ENCODE measurements around the gene PROZ. TPM values are rescaled to one million over a fixed set of nuclear protein-coding genes. Genes with fewer than 3 reads are reported as not detected.

PROZ gene
- total RNA-seq, 1 experiment from 2014 or later: not detected

DNA sequence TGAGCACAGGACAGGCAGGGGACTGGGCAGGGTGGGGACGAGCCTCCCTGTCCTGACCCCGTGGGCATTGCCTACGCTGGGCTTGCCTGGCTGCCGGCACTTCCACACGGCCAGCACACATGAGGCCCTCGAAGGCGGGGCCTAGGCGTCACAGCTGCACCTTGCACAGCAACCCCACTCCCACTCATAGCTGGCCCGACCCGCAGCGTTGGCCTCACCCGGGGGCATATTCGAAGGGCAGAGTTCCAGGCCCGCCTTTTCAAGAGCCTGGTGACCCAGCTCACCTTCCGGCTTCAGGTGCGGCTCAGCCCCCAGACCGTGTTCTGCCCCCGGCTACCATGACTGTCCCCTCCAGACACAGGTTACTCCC is 16.9 kb upstream of the PROZ start:
- no peak for DNase-seq (ENCODE audit: low spot score)

DNA sequence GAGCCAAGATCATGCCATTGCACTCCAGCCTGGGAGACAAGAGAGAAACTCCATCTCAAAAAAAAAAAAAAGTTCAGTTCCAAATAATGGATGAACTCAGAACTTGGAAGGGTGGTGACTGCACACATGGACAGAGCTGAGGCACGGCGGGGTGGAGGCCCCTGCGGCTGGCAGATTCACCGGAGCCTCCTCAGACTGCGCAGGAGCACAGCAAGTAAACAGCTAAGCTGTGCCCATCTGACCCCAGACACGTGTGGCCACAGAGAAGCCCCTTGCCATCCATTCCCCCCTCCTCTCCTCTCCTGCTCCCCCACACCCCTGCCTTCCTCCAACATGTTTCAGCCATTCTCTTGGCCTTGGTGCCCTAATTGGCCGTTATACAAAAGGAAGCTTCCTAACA is 15.6 kb upstream of the PROZ start:
- DNase-seq (ENCODE audit: low spot score): no peak

DNA sequence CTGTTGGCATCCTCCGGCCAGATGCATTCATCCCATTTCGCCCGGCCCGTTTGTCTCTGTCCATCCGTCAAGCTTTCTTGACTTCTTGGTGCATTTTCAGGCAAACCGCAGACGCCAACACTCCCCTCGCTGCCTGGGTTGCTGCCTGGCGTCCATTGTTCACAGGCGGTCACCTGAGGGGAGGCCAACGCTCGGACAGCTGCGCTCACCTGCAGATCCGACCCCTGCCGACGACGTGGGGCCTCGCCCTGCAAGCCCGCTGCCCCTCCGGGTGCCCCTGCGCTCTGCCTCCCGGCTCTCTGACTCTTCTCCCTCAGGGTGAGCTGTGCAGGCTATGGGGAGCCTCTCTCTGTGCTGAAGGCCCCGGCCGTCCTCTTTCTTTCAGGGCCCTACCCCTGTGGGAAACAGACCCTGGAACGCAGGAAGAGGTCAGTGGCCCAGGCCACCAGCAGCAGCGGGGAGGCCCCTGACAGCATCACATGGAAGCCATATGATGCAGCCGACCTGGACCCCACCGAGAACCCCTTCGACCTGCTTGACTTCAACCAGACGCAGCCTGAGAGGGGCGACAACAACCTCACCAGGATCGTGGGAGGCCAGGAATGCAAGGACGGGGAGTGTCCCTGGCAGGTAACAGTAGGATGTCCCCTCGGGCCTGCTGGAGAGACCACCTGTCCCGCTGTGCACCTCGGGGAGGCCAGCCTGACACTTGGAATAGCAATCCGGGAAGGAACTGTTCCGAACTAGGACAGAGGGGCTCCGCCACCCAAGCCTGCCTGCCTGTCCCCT is 14.8 kb upstream of the PROZ start:
- no peak for DNase-seq (ENCODE audit: low spot score)

DNA sequence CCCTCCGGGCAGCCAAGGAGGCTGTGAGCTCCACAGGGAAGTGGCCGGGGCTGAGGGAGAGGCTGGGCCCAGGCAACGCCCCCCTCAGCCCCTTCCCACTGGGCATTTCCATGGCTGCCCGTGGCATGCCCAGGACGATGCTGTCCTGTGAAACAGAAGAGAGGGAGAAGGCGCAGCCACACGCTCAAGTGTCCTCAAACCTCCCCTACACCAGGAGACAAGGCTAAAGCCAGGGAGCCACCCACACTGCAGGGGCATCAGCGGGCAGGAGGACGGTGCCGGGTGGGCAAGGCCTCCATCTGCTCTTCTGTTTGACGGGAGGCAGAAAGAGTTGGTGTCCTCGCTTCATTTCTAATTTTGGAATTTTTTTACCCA is 14.2 kb upstream of the PROZ start:
- DNase-seq (ENCODE audit: low spot score): no peak

DNA sequence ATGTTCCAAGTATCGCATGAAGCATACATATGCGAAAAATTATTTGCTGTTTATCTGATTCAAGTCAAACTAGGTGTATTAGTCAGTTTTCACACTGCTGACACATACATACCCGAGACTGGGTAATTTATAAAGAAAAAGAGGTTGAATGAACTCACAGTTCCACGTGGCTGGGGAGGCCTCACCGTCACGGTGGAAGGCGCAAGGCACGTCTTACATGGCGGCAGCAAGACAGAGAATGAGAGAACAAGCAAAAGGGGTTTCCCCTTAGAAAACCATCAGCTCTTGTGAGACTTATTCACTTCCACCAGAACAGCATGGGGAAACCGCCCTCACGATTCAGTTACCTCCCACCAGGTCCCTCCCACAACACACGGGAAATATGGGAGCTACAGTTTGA is 13.0 kb upstream of the PROZ start:
- DNase-seq (ENCODE audit: low spot score): no peak

DNA sequence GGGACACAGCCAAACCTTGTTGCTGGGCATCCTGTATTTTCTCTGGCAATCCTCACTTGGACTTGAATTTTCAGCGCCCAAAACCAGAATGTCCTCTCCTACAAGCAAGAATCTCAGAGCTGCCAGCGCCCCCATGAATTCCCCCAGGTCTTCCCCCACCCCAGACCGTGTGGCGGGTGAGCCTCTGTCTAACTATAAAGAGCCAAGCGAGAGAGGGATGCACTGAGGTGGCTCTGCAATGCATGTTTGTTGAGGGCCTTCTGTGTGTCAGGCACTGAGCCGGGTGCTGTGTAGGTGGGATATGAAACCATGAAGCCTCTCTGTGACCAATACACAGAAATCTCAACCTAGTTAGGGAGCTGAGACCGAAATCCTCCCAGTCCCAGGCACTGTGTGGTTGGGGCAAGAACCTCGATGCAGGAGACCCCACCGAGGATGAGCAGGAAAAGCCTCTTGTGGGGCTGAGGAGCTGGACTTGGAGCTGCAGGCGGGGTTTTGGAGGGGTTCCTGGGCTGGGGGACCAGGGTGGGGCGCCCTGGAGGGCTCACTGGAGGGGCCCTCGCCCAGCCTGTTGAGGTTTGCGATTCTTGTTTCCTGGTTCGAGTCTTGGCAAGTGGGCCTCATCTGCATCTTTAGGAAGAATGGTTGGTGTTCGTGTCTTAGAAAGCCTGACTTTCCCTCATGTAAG is 12.4 kb upstream of the PROZ start:
- no peak for DNase-seq (ENCODE audit: low spot score)

DNA sequence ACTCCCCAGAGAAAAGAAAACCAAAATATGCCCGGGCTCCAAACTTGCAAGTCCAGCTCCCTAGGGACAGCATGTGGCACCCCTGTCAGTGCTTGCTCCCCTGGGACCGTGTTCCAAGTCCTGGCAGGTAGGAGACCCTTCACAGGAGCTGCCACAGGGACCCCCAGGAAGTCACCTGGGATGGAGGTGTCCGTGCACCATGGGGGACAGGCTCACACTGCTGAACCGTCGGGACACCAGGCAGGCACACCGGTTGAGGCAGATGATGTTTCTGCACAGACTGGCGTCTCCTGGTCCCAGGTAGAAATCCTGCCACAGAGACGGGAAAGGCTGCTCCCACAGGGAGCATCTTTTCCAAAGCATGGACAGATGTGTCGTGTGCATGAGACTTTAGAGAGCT is 11.7 kb upstream of the PROZ start:
- DNase-seq (ENCODE audit: low spot score): no peak

DNA sequence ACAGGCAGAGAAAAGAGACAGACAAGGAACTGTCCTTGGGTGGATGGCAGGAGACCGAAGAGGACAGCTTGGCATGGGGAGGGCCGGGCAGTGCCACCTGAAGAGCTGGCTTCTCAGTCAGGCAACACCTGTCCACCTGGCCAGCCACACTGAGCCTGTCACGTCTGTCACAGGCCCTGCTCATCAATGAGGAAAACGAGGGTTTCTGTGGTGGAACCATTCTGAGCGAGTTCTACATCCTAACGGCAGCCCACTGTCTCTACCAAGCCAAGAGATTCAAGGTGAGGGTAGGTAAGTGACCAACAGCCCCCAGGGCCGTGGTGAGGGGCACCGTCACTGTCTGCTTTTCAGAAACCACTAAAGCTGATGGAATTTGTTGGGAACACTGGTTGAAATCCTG is 11.2 kb upstream of the PROZ start:
- no peak for DNase-seq (ENCODE audit: low spot score)

DNA sequence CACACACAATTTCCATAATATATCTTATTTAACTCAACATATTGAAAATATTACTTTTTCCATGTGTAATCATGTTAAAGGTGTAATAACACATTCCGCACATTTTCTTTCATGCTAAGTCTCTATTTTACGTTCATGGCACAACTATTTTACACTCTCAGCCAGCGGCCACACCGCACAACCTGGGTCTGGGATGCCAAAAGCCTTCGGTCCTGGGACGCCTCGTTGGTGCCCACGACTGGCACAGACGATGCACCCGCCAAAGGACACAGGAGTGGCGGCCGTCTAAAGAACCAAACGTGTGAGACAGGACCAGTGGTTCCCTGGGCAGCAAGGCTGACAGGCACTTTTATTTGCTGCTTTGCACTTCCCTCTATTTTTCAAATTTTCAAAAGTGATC is 10.0 kb upstream of the PROZ start:
- DNase-seq (ENCODE audit: low spot score): no peak

DNA sequence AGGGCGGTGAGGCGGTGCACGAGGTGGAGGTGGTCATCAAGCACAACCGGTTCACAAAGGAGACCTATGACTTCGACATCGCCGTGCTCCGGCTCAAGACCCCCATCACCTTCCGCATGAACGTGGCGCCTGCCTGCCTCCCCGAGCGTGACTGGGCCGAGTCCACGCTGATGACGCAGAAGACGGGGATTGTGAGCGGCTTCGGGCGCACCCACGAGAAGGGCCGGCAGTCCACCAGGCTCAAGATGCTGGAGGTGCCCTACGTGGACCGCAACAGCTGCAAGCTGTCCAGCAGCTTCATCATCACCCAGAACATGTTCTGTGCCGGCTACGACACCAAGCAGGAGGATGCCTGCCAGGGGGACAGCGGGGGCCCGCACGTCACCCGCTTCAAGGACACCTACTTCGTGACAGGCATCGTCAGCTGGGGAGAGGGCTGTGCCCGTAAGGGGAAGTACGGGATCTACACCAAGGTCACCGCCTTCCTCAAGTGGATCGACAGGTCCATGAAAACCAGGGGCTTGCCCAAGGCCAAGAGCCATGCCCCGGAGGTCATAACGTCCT is 9.4 kb upstream of the PROZ start:
- no peak for DNase-seq (ENCODE audit: low spot score)

DNA sequence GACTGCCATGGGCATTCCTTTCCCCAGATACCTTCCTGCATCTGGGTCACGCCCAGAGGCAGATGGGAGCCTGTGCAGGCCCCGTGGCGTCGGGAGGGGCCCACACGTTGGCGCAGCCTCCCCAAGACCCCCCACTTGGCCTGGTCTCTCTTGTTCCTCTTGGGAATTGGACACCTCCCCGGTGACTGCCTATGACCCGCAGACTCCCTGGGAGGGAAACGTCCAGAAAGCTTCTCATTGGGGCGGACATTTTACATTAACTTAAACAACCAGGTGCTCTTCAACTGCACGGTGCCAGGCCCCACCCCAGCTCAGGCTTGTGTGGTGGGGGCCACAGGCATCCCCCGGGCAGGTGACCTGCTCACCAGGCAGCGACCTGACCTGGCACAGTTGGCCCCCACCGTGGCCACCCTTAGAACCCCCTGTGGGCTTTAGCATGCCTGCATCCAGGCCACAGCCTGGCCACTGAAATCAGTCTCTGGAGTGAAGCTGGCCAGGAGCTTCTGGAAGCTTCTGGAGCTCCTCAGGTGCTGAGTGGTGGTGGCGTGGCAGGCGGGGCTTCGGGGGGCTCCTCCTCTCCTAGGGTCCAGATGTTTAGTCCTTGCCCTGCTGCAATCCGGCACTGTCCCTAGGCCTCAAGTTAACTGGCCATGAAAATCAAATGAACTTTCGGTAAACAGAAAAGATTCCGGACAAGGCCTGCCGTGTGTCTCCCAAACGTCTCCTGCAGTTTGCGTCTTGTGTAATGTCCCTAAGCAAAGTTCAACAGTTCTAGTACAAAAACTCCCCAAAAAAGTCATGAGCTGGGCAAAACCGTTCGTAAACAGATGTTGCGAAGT is 8.5 kb upstream of the PROZ start:
- DNase-seq (ENCODE audit: low spot score): no peak

DNA sequence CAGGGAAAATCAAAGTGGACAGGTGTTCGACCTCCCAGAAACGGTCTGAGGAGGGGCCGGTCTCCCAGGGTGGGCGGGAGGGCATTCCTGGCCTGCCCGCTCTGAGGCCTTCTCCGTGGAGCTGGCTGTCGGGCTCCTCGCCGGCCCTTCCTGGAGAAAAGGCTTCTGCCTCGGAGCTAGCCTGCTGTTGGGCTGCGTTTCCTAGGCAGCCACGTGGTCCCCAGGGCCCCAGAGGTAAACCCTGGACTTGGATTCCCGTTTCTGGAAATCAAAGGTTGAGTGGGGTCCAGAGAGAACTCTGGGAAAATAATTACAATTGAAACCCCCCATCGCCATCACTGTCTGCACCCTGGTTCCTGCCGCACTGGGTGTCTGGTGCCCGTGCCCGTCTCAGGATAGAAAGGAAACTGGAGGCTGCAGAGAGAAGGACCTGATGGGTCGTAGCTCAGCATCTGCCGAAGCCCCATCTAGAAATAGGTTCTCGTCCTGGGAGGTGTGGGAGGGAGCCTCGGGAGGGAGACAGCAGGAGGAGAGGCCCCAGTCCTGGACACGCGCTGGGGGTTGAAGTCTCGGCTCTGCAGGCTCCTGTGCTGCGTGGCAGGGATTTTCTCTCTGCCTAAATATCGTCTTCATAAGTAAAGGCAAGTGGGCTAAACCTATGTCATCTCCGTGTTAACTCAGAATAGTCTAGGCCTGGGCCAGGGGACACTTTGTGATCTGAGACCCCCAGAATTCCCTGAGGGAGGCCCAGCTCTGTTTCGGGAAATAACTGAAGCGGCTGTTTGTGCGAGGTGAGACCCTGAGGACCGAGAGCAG is 7.7 kb upstream of the PROZ start:
- no peak for DNase-seq (ENCODE audit: low spot score)

DNA sequence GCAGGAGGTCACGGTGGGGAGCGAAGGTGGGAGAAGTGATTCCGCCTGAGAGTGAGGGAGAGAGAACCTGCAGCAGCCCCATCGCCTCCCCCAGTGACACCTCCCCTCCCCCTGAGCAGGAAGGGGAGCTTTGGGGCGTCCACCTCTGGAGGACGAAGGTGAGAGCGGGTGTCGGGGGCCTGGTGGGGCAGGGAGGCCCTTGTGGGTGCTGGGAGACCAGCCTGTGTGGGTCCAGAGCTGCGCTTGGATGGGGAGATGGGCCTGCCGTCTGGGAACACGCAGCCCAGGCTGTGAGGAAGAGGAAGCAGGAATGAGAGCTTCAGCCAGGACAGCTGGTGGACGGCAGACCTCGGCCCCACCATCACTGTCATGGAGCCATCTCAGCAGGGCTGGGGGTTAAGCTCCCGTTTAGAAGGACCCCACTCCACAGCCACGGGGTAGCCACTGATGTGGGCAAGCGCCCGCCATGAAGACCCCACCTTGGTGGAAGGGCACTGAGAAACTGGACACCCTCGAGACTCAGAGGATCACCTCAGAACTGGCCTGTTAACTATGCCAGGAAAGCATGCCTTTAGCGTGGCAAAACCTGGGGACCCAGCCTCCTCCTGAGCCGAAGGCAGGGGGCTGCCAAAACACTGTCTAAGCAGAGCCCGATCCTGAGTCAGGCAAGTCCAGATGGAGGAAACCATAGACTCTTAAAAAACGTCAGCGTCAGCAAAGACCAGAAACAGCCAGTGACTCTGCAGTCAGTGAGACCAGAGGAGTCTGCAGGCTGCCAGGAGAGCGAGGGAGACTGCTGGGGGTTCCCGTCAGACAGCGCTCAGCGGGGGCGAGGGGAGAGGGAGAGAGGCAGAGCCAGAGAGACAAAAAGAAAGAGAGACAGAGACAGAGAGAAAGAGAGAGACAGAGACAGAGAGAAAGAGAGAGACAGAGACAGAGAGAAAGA is 6.4 kb upstream of the PROZ start:
- no peak for DNase-seq (ENCODE audit: low spot score)

DNA sequence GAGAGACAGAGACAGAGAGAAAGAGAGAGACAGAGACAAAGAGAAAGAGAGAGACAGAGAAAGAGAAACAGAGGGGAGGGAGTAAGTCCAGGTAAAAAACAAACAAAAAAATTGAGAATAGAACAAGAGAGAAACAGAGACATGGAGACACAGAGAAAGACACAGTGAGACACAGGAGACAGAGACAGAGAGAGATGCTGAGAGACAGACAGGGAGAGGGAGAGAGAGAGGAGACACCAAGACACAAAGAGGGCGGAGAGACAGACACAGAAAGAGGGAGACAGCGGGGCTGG is 5.8 kb upstream of the PROZ start:
- no peak for DNase-seq (ENCODE audit: low spot score)

DNA sequence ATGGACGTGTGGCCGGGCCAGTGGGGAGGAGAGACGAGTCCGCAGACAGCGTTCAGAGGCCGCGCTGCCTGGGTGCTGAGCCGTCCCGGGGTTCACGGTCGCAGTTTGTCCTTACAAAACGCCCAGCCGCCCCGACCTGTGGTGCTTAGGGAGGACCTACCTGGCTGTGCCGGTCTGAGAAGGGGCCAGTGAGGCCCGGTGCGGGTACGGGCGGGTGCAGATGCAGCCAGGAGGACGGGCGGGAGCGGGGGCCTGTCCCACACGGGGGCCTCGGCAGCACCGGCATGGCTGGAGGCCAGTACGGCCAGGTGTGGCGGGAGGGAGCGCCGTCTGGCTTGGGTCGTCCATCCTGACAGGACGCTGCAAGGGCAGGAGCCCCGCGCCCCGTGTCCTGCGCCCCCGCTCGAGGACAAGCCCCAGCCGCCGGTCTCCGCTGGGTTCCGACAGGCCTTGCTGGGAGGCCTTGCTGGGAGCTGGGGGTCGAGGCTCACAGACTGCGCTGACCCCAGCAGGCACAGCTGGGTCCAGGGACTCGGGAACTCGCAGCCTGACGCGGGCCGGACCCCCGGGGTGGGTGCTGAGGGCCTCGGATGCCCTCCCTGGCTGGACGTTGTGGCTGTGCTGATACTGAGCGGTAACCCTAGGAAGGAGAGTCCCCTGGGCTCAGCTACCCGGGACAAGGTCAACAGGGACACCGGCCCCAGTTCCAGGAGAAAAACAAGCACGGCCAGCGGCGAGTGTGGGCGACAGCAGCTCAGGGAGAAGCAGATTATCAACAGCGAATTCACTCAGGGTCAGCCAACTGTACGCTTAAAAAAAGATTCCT is 5.3 kb upstream of the PROZ start:
- DNase-seq (ENCODE audit: low spot score): no peak

DNA sequence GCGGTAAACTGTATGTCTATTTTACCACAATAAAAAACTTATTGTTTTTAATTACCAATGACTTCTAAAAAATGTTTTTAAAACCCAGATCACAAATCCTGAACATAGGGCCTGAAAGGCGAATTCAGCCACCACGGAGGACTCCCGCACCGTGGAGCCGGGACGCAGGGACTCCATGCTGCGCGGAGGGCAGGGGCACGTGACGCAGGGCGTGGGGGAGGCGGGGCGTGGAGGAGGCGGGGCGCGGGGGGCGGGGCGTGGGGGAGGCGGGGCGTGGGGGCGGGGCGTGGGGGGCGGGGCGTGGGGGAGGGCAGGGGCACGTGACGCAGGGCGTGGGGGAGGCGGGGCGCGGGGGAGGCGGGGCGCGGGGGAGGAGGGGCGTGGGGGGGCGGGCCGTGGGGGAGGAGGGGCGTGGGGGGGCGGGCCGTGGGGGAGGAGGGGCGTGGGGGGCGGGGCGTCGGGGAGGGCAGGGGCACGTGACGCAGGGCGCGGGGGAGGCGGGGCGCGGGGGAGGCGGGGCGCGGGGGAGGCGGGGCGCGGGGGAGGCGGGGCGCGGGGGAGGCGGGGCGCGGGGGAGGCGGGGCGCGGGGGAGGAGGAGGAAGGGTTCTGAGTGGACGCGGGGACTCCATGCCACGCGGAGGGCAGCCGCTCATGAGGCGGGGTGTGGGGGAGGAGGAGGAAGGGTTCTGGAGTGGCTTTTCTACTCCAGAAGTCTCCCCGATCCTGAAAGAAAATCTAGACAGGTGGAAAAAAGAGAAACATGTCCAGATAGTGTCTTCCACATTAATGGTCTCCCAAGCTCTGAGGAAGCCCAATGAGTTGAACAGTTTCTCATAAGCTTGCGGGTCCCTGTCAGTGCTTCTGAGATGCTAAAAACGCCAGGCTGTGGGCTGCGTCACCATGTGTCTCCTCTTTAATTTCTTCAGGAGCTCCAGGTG is 4.4 kb upstream of the PROZ start:
- peak; percentile 41 for DNase-seq (ENCODE audit: low spot score)

DNA sequence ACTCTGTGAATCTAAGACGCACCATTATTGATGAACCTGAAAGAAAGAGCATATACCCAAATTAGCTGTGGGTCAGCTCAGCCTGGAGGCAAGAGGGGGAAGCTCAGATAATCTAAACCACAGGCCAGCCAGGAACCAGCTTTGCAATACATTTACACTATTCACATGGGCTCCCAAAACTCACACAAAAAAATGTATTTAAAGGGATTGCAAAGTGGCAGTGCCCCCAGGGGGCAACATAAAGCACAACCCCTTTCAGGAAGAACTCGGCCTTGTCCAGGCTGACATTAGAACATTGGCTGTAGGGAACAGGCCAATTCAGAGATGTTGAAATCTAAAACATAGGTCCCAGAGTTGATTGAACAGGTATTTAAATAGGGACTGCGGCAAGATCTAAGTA is 3.2 kb upstream of the PROZ start:
- no peak for DNase-seq (ENCODE audit: low spot score)

DNA sequence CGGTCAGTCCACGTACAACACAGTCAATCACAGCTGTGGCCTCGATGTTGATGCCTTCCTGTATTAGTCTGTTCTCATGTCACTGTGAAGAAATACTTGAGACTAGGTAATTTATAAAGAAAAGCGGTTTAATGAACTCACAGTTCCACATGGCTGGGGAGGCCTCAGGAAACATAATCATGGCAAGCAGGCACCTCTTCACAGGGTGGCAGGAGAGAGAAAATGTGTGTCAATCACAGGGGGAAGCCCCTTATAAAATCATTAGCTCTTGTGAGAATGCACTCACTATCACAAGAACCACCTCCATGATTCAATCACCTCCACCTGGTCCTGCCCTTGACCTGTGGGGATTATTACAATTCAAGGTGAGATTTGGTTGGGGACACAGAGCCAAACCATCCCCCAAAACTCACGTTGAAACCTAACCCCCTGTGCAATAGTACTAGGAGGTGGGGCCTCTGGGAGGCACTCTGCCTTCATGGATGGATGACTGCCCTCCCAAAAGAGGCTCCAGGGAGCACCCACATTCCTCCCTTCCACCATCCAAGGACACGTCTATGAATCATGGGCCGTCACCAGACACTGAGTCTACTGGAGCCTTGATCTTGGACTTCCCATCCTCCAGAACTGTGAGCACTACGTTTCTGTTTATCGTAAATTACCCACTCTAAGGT is 2.3 kb upstream of the PROZ start:
- no peak for DNase-seq (ENCODE audit: low spot score)

Data from H4 (cell line).